Occipital lobe (tissue), 3 donors: ENCODE results near the gene SYNRG. TPM values are rescaled to one million over a fixed set of nuclear protein-coding genes. Genes with fewer than 3 reads are reported as not detected.

ENCODE experiments used
- DNase-seq: peaks from one replicate; lab custom pipeline; 2025; lab: John Stamatoyannopoulos, UW
- small RNA-seq: library from RNA; depleted of rRNA; stranded (forward); fragments of <200 nt; gene quantifications from one replicate; pipeline ENCODE3, GENCODE V24; 2014
- total RNA-seq: library from RNA; depleted of rRNA; stranded (reverse); fragments of >200 nt; gene quantifications from one replicate; pipeline ENCODE4 v1.2.3, GENCODE V29; 2014

SYNRG gene
- total RNA-seq, 1 donor from 2014 or later = 24.5 TPM

DNA sequence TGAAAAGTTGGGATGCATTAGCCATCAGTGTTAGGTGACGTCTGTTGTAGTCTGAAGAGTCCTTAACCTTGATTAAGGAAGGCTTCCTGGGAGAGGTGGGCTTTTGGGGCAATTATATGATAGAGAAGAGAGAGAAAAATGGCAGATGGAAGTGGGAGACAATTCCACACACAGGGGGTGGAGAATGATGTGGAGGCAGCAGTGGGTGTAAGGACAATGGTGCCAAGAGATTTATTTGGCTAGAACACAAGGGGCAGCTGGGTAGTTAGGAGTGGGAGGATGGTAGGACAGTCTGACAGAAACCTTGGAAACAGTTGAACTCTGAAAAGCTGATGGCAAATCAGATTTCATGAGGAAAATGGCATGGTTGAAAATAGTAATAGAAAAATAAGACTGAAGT, 130.2 kb downstream of the SYNRG start:
- no peak for DNase-seq

- DNase-seq = no peak
These were observed 131.0 kb downstream of the SYNRG start for GRCh38 chr17:37478187-37478586.

DNA sequence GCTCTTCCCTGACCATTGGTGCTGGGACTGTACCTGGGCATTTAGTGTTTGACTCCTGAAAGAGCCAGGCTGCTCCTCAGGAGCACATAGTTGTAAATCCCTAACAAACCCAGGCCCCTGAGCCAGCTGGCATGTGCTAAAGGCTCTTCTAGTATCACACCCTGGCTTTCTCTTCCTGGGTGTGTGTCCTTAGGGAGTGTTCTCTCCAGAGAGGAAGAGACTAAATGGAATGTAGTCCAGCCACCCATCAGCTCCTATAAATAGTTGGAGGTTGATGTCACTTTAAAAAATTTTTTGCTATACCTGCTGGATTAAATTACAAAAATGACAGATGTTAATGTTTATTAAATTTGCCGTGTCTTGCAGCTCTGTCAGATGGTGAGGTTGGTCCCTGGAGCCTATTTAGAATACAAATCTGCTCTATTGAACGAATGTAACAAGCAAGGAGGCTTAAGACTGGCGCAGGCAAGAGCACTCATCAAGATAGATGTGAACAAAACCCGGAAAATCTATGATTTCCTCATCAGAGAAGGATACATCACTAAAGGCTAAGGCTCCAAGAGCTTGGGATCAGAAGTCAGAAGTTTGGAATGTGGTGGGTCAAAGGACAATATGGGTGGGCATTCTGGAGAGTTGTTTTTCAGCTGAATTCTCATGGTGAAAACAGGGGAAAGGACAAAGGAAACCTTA, 132.6 kb downstream of the SYNRG start:
- DNase-seq = no peak

DNA sequence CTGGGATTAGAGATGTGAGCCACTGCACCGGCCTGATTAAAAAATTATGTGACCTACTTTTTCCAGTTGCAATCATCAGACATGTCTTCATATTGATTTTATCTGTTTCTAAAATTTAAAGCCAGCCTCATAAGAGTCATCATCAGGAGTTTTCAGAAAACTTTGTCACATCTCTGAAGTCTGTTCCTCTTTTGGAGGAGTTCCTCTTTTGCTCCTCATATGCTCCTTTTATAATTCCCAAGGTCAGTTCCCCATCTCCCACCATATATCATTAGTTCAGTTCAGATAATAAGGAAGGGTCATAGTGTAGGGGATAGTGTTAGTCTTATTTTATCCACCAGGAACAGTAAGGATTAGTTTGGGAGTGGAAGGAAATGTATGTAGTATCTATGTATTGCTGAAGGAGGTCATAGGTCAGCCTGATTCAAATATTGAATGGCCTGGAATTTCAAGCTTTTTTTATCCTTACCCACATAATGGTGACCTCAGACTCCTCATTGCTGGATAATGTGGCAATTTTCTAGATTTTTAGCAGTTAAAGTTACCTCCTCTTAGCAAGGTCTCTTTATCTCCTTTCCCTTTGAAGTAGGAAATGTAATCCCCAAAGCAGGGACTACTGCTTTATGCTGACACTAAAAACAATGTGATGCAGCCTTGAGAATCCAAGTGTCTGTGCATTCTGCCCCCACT, 133.3 kb downstream of the SYNRG start:
- DNase-seq = no peak

GRCh38 chr17:37470181-37470580, 139.0 kb downstream of the SYNRG start:
- no peak for DNase-seq

- no peak for DNase-seq
These were observed 142.7 kb downstream of the SYNRG start for GRCh38 chr17:37466471-37466870.

DNA sequence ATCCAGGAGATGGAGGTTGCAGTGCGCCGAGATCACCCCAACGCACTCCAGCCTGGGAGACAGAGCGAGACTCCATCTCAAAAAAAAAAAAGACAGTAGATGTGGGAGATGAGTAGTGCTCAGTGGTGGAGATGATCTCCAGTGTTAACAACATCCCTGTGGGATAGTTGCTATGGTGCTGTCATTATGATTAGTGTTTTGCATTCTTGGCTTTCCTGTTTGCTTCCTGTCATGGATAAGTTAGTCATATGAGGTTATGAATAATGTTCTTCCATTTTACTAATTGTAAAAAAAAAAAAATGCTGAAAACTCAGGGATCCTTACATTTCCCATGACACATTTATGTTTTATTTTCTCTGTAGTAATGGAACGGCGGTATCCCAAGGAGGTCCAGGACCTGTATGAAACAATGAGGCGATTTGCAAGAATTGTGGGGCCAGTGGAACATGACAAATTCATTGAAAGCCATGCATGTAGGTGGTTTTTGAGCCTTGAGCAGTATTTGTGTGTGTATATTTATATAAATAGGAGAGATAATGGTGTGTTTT, 144.1 kb downstream of the SYNRG start:
- DNase-seq = no peak

Small RNA genes lying within 50 kb of the gene (small RNA-seq; reads per million reads assigned to genes)
- not detected for gene MIR378J

Other genes with a start within 250 kb of the SYNRG start
- not detected for gene C17orf78, start 233.4 kb downstream of the SYNRG start, total RNA-seq
- gene ACACA, start 202.6 kb downstream of the SYNRG start, total RNA-seq = 92.0 TPM
- gene TADA2A, start 202.5 kb downstream of the SYNRG start, total RNA-seq = 56.0 TPM
- 11.2 TPM for gene DUSP14, start 119.5 kb downstream of the SYNRG start, total RNA-seq
- 37.9 TPM for gene DDX52, start 34.0 kb upstream of the SYNRG start, total RNA-seq
- not detected for gene HNF1B, start 135.6 kb upstream of the SYNRG start, total RNA-seq